Urothelium cell line (cell line): ENCODE results near the gene DMD.

Experiments
- DNase-seq: peaks from one replicate; pipeline ENCODE4 v3.0.0; 2011; ENCODE audit warnings: low spot score, mixed read lengths
- FAIRE-seq: peaks from 2 replicates; lab custom pipeline; 2011; peaks lifted over from hg19 to GRCh38; lab: Jason Lieb, UNC

Gene DMD

DNA sequence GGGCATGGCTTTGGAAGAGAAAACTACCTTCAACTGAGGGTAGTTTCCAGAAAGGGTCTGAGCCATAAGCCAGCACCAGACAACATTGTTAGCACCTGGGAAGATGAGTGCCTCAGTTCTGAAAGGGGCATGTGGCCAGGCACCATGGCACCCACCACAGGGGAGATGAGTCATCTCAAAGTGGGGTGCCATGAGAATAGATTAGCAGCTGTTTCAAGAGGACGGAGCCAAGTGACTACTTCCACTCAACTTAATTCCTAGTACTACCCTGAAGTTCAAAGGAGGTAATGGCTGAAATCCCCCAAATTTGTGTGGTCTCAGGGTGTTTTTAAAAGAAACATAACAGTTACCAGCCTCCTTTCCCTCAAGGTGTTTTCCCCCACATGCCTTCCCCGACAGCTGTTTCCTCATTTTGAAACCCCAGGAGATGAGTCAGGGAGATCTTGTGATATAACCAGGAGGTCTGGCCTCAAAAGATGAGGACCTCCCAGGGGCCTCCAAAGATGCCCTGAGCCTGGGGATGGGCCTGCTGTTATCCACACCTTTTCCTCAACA lies 2111.7 kb downstream of the DMD start:
- FAIRE-seq (no peak), DNase-seq (no peak)

DNA sequence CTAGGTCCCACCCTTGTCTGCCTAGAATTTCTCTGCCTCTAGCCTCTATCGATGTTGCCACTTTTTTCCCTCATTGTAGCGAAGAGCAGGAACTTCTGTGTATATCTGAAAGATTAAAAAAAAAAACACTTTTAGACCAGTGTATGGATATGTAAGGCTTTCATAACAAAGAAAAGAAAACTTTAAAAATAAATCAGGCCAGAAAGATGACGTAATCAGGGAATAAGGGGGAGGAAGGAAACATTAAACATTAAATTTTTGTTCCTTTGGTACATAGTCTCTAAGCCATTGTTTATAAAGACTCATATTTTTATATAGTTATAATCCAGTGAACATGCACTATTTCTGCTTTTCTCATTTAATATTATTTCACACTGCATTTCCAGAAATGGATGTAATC lies 2113.3 kb downstream of the DMD start:
- FAIRE-seq (no peak), DNase-seq (no peak)

DNA sequence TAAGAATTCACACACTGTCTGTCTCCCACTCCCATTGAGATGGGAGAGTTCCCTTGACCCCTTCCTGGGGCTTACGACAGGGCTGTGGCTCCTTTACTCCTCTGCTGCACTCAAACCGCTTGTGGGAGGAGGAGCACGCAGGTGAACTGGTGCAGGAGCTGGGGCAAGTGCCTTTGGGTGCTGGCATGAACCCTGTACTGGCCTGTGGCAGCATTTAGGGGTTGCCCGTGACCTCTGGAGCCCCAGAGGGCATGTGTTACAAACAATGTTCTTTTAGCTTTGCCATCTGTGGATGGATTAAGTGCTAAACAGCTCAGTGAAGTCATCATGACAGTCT lies 2117.7 kb downstream of the DMD start:
- FAIRE-seq, result no peak
- DNase-seq, result no peak

- DNase-seq, result no peak
- FAIRE-seq, result no peak
Measured at GRCh38 chrX:31092970-31093638, 2118.2 kb downstream of the DMD start.

GRCh38 chrX:31092476-31092875 lies 2118.9 kb downstream of the DMD start:
- no peak for FAIRE-seq
- DNase-seq, result no peak

DNA sequence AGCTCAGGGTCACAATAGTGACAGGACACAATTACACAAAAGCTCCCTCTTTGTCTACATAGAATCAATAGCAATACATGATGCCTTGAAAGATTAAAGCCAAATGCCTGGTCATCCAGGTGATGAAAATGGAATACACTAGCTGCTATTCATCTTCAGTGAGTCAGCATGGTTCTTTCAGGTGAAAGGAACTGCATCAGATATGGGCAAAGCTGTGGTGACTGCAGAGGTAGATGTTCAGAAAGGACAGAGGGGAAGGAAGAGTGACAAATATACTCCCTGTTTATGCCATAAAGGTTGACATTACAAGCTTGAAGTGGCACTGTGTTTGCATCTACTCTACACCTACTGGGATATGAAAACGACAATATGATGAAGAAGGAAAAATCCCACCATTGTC lies 2119.5 kb downstream of the DMD start:
- FAIRE-seq (no peak), DNase-seq (no peak)

DNA sequence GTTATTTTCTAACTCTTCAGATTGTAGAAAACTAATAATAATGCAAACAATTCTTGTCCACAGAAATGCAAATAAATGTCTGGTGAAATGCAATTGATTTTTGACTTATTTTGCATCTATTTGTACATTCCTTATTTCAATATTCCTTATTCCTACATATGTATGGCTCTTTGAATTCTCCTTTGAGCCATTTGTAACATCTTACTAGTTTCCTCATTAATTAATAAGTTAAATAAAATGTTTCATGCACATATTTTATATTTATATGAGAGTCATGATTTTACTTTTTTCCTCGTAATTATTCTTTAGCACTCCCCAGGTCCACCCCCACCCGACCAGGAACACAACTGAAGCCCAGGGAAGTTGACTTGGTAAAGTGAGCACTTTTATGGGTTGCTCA lies 2136.8 kb downstream of the DMD start:
- DNase-seq, result no peak
- FAIRE-seq, result no peak

DNA sequence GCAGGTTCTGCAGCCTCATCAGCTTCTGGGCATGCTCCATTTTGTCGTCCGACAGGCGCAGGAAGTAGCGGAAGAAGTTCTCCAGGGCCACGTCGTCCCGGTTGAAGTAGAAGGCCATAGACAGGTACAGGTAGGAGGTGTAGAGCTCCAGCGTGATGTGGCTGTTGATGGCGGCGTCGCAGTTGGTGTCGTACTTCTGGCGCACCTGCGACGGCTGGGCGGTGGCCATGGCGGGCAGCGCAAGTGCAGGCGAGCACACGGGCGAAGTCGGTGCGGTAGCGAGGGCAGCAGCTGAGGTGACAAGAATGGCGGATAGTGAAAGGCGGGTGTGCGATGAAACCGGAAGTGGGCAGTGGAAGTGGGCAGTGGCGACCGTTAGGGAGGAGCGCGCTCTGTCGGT lies 2139.6 kb downstream of the DMD start, which contains the start of gene FTHL17:
Gene FTHL17, minus strand, starts transcription at position 317 of the 400 bp plus-strand sequence. Its CDS starts 88 bp downstream, at position 229.
- FAIRE-seq, result no peak
- no peak for DNase-seq

- FAIRE-seq, result no peak
- no peak for DNase-seq
Measured at GRCh38 chrX:31071262-31071661, 2140.1 kb downstream of the DMD start.

DNA sequence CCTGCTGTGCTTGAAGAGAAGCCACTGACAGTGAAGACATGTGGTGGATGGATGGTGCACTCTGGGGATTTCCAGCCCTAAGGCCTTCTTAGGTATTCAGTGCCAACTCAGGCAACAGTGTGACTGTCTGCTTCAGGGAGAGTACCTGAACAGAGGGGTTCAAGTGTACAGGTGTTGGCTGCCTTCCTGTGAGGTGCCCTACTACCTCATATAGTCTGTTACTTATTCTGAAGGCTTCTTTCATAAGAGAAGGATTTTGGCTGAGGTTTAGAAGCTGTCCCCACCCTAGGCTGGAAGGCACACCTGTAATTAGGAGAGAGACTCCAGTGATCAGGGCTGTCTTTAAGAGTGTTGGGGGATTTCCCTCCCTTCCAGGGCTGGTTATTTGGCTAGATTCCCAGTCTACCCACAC lies 2141.3 kb downstream of the DMD start:
- DNase-seq (no peak), FAIRE-seq (no peak)
